ENCODE results near the gene THRA.

Gene THRA

DNA sequence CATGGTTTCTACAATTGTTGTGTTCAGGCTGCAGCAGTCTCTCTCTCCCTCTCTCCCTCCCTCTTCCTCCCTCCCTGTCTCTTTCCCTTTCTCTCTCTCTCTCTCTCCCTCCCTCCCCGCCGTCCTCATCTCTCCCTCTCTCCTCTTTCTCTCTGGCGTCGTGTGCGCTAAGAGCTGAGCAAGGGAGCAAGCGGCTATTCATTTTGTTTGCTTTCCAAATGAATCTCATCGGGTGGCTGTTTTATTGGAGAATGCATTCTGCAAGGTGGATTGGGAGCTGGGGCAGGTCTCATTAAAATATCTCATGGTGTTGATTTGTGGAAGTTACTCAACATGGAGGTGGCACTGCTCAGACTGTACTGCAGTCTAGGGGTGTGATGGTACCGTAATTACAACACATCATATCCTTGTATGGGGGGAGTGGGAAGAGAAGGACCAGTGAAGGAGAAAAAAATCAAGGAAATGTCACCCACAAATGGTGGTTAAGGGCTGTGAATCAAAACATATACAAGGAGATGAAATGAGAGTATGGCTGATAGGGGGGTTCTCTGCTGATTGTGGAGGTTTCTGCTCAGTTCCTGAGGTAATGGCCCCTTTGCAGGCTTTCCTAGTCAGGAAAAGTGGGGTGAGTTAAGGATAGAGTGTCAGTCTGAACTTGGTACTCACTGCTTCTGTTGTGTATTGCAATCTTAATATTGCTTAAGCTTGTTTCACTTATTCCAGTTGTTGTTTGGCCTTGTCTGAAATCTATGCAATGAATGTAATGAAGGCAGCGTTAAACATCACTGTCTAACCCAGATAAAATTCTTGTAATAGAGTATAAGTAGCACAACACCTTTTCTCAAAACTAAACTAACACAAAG is 61.7 kb downstream of the THRA start:
- Histone ChIP-seq H3F3A (ENCODE audit: control insufficient read depth, insufficient read depth) (no peaks in the 10 kb centered on the region), H3K27me3 (ENCODE audit: control insufficient read depth, low read length) (no peaks in the 10 kb centered on the region), H3K4me1 (ENCODE audit: control insufficient read depth, low read length) (peaks cover 26% of the 10 kb centered on the region), H3K27ac (ENCODE audit: low read depth, low read length) (no peak overlapping the region), H3K9me2 (replicated peaks; ENCODE audit: control insufficient read depth, low read length) (no peaks in the 10 kb centered on the region), H4K20me1 (ENCODE audit: control insufficient read depth, insufficient read depth, low read depth, low read length) (peaks cover 13% of the 10 kb centered on the region), H3K4me3 (ENCODE audit: low read length) (peak overlapping the region; percentile 84), H3K36me3 (ENCODE audit: control insufficient read depth, low read length) (peaks cover 76% of the 10 kb centered on the region), H3K79me2 (ENCODE audit: control insufficient read depth, low read length) (peaks cover 79% of the 10 kb centered on the region), H3K4me2 (ENCODE audit: low read length) (peak overlapping the region; percentile 88), H3K9me3 (ENCODE audit: control insufficient read depth, insufficient read depth, low read length) (no peaks in the 10 kb centered on the region)
- TF ChIP-seq, protein P1, sequence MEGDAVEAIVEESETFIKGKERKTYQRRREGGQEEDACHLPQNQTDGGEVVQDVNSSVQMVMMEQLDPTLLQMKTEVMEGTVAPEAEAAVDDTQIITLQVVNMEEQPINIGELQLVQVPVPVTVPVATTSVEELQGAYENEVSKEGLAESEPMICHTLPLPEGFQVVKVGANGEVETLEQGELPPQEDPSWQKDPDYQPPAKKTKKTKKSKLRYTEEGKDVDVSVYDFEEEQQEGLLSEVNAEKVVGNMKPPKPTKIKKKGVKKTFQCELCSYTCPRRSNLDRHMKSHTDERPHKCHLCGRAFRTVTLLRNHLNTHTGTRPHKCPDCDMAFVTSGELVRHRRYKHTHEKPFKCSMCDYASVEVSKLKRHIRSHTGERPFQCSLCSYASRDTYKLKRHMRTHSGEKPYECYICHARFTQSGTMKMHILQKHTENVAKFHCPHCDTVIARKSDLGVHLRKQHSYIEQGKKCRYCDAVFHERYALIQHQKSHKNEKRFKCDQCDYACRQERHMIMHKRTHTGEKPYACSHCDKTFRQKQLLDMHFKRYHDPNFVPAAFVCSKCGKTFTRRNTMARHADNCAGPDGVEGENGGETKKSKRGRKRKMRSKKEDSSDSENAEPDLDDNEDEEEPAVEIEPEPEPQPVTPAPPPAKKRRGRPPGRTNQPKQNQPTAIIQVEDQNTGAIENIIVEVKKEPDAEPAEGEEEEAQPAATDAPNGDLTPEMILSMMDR (IDR thresholded peaks at IDR 0.05; ENCODE audit: low read depth, low read length, poor library complexity, severe bottlenecking): no peak
- TF ChIP-seq EZH2phosphoT487 (IDR thresholded peaks at IDR 0.05; ENCODE audit: borderline replicate concordance, low read length): no peak

DNA sequence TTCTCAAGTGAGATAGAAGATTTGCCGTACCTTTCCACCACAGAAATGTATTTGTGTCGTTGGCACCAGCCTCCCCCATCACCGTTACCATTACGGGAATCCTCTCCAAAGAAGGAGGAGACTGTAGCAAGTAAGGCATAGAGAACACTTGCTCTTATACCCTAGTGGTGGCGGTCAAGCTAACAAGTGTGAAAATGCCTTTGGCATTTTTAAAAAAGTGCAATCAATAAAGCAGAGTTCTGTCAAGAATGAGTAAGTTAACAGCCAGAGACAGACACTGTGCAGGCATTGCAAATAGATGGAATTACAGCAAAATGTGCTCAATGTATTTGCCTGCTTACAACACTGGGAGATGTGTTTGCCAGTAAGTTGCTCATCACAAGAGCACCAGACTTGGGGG is 66.7 kb downstream of the THRA start:
- H3K4me1 ChIP-seq (ENCODE audit: control insufficient read depth, low read length): peaks cover 5% of the 10 kb centered on the region
- peaks cover 4% of the 10 kb centered on the region; the same call in 1 of the 2 replicates for H4K20me1 ChIP-seq (ENCODE audit: control insufficient read depth, insufficient read depth, low read depth, low read length)
- H3K9me2 ChIP-seq (replicated peaks; ENCODE audit: control insufficient read depth, low read length): no peaks in the 10 kb centered on the region
- no peaks in the 10 kb centered on the region for H3K27me3 ChIP-seq (ENCODE audit: control insufficient read depth, low read length)
- H3K4me3 ChIP-seq (ENCODE audit: low read length): no peak overlapping the region
- H3K9me3 ChIP-seq (ENCODE audit: control insufficient read depth, insufficient read depth, low read length): no peaks in the 10 kb centered on the region
- H3K27ac ChIP-seq (ENCODE audit: low read depth, low read length): no peak overlapping the region
- TF ChIP-seq, protein P1 (IDR thresholded peaks at IDR 0.05; ENCODE audit: low read depth, low read length, poor library complexity, severe bottlenecking): no peak
- TF ChIP-seq EZH2phosphoT487 (IDR thresholded peaks at IDR 0.05; ENCODE audit: borderline replicate concordance, low read length): no peak
- H3F3A ChIP-seq (ENCODE audit: control insufficient read depth, insufficient read depth): peaks cover 2% of the 10 kb centered on the region; the same call in 1 of the 2 replicates
- H3K4me2 ChIP-seq (ENCODE audit: low read length): no peak overlapping the region
- peaks cover 40% of the 10 kb centered on the region for H3K79me2 ChIP-seq (ENCODE audit: control insufficient read depth, low read length)
- H3K36me3 ChIP-seq (ENCODE audit: control insufficient read depth, low read length): peaks cover 97% of the 10 kb centered on the region

DNA sequence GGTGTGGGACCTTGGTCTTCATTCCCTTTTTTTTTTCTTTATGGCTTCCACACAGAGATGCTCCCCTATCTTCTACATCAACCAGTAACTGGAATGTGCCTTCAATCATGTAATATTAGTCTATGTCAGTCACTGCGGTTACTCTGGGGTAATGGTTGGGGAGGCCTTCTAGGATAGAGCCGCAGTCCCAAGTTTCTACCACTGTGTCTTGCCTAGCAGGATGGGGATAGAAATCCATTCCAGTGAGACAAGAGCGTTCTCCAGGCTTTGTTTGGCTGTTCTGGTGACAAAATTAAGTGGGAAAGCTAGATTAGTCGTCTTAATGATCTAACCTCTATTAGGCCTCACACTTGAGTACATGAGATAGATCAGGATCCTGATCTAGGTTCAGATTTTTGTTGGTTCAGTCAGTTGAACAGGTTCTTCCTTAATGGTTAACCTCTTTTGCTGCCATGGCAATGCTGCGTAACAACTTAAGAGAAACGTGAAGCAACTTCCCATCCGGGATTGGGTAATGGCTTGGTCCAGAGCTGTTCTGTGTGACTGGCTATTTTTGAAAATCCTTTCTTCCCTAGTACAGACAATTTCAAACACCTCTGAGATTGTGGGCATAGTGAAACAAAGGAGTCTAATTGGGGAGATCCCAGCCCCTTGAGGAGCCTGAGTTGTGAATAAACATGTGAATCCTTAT is 67.7 kb downstream of the THRA start:
- Histone ChIP-seq H3K36me3 (ENCODE audit: control insufficient read depth, low read length) (peaks cover 97% of the 10 kb centered on the region), H3K27me3 (ENCODE audit: control insufficient read depth, low read length) (no peaks in the 10 kb centered on the region), H3K4me2 (ENCODE audit: low read length) (no peak overlapping the region), H3K27ac (ENCODE audit: low read depth, low read length) (no peak overlapping the region), H3K9me2 (replicated peaks; ENCODE audit: control insufficient read depth, low read length) (no peaks in the 10 kb centered on the region), H3F3A (ENCODE audit: control insufficient read depth, insufficient read depth) (peaks cover 8% of the 10 kb centered on the region), H3K9me3 (ENCODE audit: control insufficient read depth, insufficient read depth, low read length) (no peaks in the 10 kb centered on the region), H4K20me1 (ENCODE audit: control insufficient read depth, insufficient read depth, low read depth, low read length) (no peaks in the 10 kb centered on the region), H3K4me1 (ENCODE audit: control insufficient read depth, low read length) (no peaks in the 10 kb centered on the region), H3K79me2 (ENCODE audit: control insufficient read depth, low read length) (peaks cover 30% of the 10 kb centered on the region), H3K4me3 (ENCODE audit: low read length) (no peak overlapping the region)
- TF ChIP-seq EZH2phosphoT487 (IDR thresholded peaks at IDR 0.05; ENCODE audit: borderline replicate concordance, low read length): no peak
- TF ChIP-seq, protein P1 (IDR thresholded peaks at IDR 0.05; ENCODE audit: low read depth, low read length, poor library complexity, severe bottlenecking): no peak

All from DOHH2 (cell line).